Iris pigment epithelial cell (primary cell): ENCODE results near the gene FHIT.

Source experiments
- DNase-seq: peaks from one replicate; pipeline ENCODE4 v3.0.0-alpha.2; 2011; ENCODE audit warnings: low read depth

The FHIT gene

GRCh38 chr3:60047426-60048200, 1203.6 kb downstream of the FHIT start:
- DNase-seq = no peak

GRCh38 chr3:60046210-60046609, 1205.0 kb downstream of the FHIT start:
- no peak for DNase-seq

GRCh38 chr3:60045686-60046085, 1205.6 kb downstream of the FHIT start:
- no peak for DNase-seq

GRCh38 chr3:60036803-60037202, 1214.4 kb downstream of the FHIT start:
- no peak for DNase-seq

- DNase-seq = no peak
Observed at GRCh38 chr3:60033901-60034453, 1217.3 kb downstream of the FHIT start.

- no peak for DNase-seq
Observed at GRCh38 chr3:60030982-60031381, 1220.3 kb downstream of the FHIT start.

- DNase-seq = no peak
Observed at GRCh38 chr3:60028233-60028632, 1223.0 kb downstream of the FHIT start.

- DNase-seq = no peak
Observed at GRCh38 chr3:60027335-60027734, 1223.9 kb downstream of the FHIT start.

GRCh38 chr3:60025096-60026050, 1225.9 kb downstream of the FHIT start:
- DNase-seq = peak; percentile 1

- no peak for DNase-seq
Observed at GRCh38 chr3:60024400-60024799, 1226.9 kb downstream of the FHIT start.

GRCh38 chr3:60023189-60023588, 1228.1 kb downstream of the FHIT start:
- no peak for DNase-seq

GRCh38 chr3:60017631-60018030, 1233.6 kb downstream of the FHIT start:
- peak; percentile 14 for DNase-seq

GRCh38 chr3:60015032-60015705, 1236.1 kb downstream of the FHIT start:
- DNase-seq = no peak

GRCh38 chr3:60013241-60013640, 1238.0 kb downstream of the FHIT start:
- no peak for DNase-seq

GRCh38 chr3:60011218-60011617, 1240.0 kb downstream of the FHIT start:
- no peak for DNase-seq

GRCh38 chr3:60010781-60011180, 1240.5 kb downstream of the FHIT start:
- DNase-seq = no peak

GRCh38 chr3:60009931-60010478, 1241.2 kb downstream of the FHIT start:
- DNase-seq = no peak

- DNase-seq = no peak
Observed at GRCh38 chr3:60001369-60001768, 1249.9 kb downstream of the FHIT start.

- DNase-seq = no peak
Observed at GRCh38 chr3:60000311-60001105, 1250.7 kb downstream of the FHIT start.

- DNase-seq = no peak
Observed at GRCh38 chr3:59998058-59998457, 1253.2 kb downstream of the FHIT start.

GRCh38 chr3:59997583-59997982, 1253.7 kb downstream of the FHIT start:
- no peak for DNase-seq
